Left lobe of liver (tissue), 2 donors: ENCODE data around the gene RABEPK. TPM values are rescaled to one million over a fixed set of nuclear protein-coding genes. Genes with fewer than 3 reads are reported as not detected.
"Not testable (repeated sequence)": the region's sequence is repeated elsewhere in the genome, so short reads cannot be mapped to it uniquely, and the experiment has no call there.

ENCODE experiments used
- ATAC-seq: fragments of 200-7000 bp; cut with Tn5 transposase; one replicate; pipeline ENCODE4 v1.9.1; 2020; ENCODE audit warnings: mild to moderate bottlenecking, moderate library complexity
- DNase-seq: peaks from one replicate; pipeline ENCODE4 v3.0.0-alpha.2; 2020; ENCODE audit warnings: low spot score
- total RNA-seq: library from RNA; stranded (reverse); gene quantifications from one replicate; pipeline ENCODE4 v1.2.1, GENCODE V29; 2021
- donor health status: DM: no; HTN: no; CAD: no; lungs with moderate emphysema.
- donor health status: DM: no; HTN: yes; CAD: no.

The RABEPK gene
- 22.9 TPM for total RNA-seq

GRCh38 chr9:125200216-125201047 is at the start of gene RABEPK:
TSS of gene RABEPK (plus strand) at chr9:125200542. CDS start at chr9:125203014, 2,472 bp downstream.
- DNase-seq (peak; percentile 94), ATAC-seq (peak; percentile 95)

GRCh38 chr9:125151730-125152129 is 48.6 kb upstream of the RABEPK start:
- DNase-seq = no peak
- ATAC-seq = no peak

GRCh38 chr9:125153712-125154367 is 46.5 kb upstream of the RABEPK start:
- DNase-seq = no peak
- ATAC-seq = no peak

GRCh38 chr9:125156551-125156950 is 43.8 kb upstream of the RABEPK start:
- ATAC-seq = no peak

GRCh38 chr9:125160750-125161149 is 39.6 kb upstream of the RABEPK start:
- no peak for ATAC-seq
- no peak for DNase-seq

More at GRCh38 chr9:125156551-125156950, 43.8 kb upstream of the RABEPK start:
- DNase-seq = no peak

- ATAC-seq = peak; percentile 52
- no peak for DNase-seq
Observed at GRCh38 chr9:125161284-125161918, 38.9 kb upstream of the RABEPK start.

GRCh38 chr9:125162891-125163290 is 37.5 kb upstream of the RABEPK start:
- DNase-seq, ATAC-seq: not testable (repeated sequence)

- no peak for DNase-seq
- ATAC-seq = no peak
Observed at GRCh38 chr9:125166762-125167161, 33.6 kb upstream of the RABEPK start.

GRCh38 chr9:125169895-125170294 is 30.4 kb upstream of the RABEPK start:
- ATAC-seq = no peak
- DNase-seq = no peak

- peak; percentile 23 for ATAC-seq
- no peak for DNase-seq
Observed at GRCh38 chr9:125172031-125172755, 28.1 kb upstream of the RABEPK start.

GRCh38 chr9:125176636-125177035 is 23.7 kb upstream of the RABEPK start:
- ATAC-seq (no peak), DNase-seq (no peak)

- DNase-seq (no peak), ATAC-seq (no peak)
Observed at GRCh38 chr9:125177888-125178287, 22.5 kb upstream of the RABEPK start.

GRCh38 chr9:125179776-125180175 is 20.6 kb upstream of the RABEPK start:
- DNase-seq, ATAC-seq: not testable (repeated sequence)

- ATAC-seq = no peak
Observed at GRCh38 chr9:125180876-125181275, 19.5 kb upstream of the RABEPK start.

GRCh38 chr9:125181756-125182155 is 18.6 kb upstream of the RABEPK start:
- not testable (repeated sequence) for DNase-seq, ATAC-seq

More at GRCh38 chr9:125180876-125181275, 19.5 kb upstream of the RABEPK start:
- no peak for DNase-seq

GRCh38 chr9:125183054-125183453 is 17.3 kb upstream of the RABEPK start:
- DNase-seq = no peak
- ATAC-seq = no peak

GRCh38 chr9:125183561-125183960 is 16.8 kb upstream of the RABEPK start:
- ATAC-seq = peak; percentile 13
- DNase-seq = no peak

GRCh38 chr9:125189011-125189360 is 11.4 kb upstream of the RABEPK start:
- peak; percentile 21 for ATAC-seq
- no peak for DNase-seq

GRCh38 chr9:125189361-125190289 is 10.7 kb upstream of the RABEPK start, which contains the start of gene PPP6C:
TSS of gene PPP6C (minus strand) at chr9:125189803. CDS start at chr9:125189718, 85 bp downstream.
- peak; percentile 98 for DNase-seq
- peak; percentile 99 for ATAC-seq

- DNase-seq (no peak), ATAC-seq (no peak)
Observed at GRCh38 chr9:125190361-125190801, 10.0 kb upstream of the RABEPK start.
